CD4-positive, alpha-beta T cell (primary cell): ENCODE results near the gene PIGU. TPM values are rescaled to one million over a fixed set of nuclear protein-coding genes. Genes with fewer than 3 reads are reported as not detected.

Source experiments
- ATAC-seq: fragments of 200-7000 bp; cut with Tn5 transposase; one replicate; pipeline ENCODE4 v1.10.0; 2022; ENCODE audit warnings: mild to moderate bottlenecking; ENCODE audit not compliant: poor library complexity
- CTCF ChIA-PET: fragments of 350-600 bp; sonication (Branson Sonifier 250); formaldehyde crosslinking; loops from one replicate; lab custom pipeline; 2021; ENCODE audit warnings: antibody characterized with exemption, inconsistent platforms; lab: Charles Lee
- POLR2A ChIA-PET: fragments of 350-600 bp; sonication (Branson Sonifier 250); formaldehyde crosslinking; loops from one replicate; lab custom pipeline; 2021; ENCODE audit warnings: antibody characterized with exemption, inconsistent platforms; lab: Charles Lee
- DNase-seq, 14 experiments: peaks; one replicate each; pipeline ENCODE4 v3.0.0-alpha.2; 2013 to 2020; ENCODE audit warnings: mixed read lengths in 2 of 14
- H3K27ac ChIP-seq, 2 donors: one replicate each; pipeline versions ENCODE4 v1.5.1 to v1.7.0; 2013; ENCODE audit warnings: low read length in 2 of 2, low read depth in 1 of 2, mild to moderate bottlenecking in 1 of 2
- H3K27me3 ChIP-seq, 2 experiments: 1 replicate in 1 of 2; 2 replicates in 1 of 2; pipeline versions ENCODE4 v1.6.1 to v1.7.0; 2013; ENCODE audit warnings: low read length in 2 of 2, control low read depth in 1 of 2, mild to moderate bottlenecking in 1 of 2, moderate library complexity in 1 of 2; ENCODE audit not compliant: insufficient read depth in 2 of 2, control insufficient read depth in 1 of 2
- H3K36me3 ChIP-seq: one replicate; pipeline ENCODE4 v1.6.1; 2013; ENCODE audit warnings: low read length, control low read depth; ENCODE audit not compliant: insufficient read depth
- H3K4me1 ChIP-seq: one replicate; pipeline ENCODE4 v1.6.1; 2013; ENCODE audit warnings: low read length, control low read depth; ENCODE audit not compliant: insufficient read depth
- H3K4me3 ChIP-seq: one replicate; pipeline ENCODE4 v1.5.1; 2013; ENCODE audit warnings: mild to moderate bottlenecking, low read length, moderate library complexity
- H3K9me3 ChIP-seq, 2 experiments: 1 replicate in 1 of 2; 2 replicates in 1 of 2; pipeline versions ENCODE4 v1.6.1 to v1.7.0; 2013; ENCODE audit warnings: low read length in 2 of 2, mild to moderate bottlenecking in 2 of 2, control low read depth in 1 of 2, moderate library complexity in 1 of 2; ENCODE audit not compliant: control insufficient read depth in 1 of 2, insufficient read depth in 1 of 2
- H3K27ac Mint-ChIP-seq: one replicate; pipeline ENCODE4 v1.8.0; 2020; ENCODE audit warnings: mixed read lengths
- H3K27me3 Mint-ChIP-seq: one replicate; pipeline ENCODE4 v1.8.0; 2021; ENCODE audit warnings: mixed read lengths
- H3K36me3 Mint-ChIP-seq: one replicate; pipeline ENCODE4 v1.8.0; 2021; ENCODE audit warnings: low read depth, mixed read lengths
- H3K4me1 Mint-ChIP-seq: one replicate; pipeline ENCODE4 v1.8.0; 2021; ENCODE audit warnings: low read depth, mixed read lengths
- H3K4me3 Mint-ChIP-seq: one replicate; pipeline ENCODE4 v1.8.0; 2020; ENCODE audit warnings: mild to moderate bottlenecking, mixed read lengths
- H3K9me3 Mint-ChIP-seq: one replicate; pipeline ENCODE4 v1.8.0; 2020; ENCODE audit warnings: mixed read lengths
- CTCF ChIP-seq: fragments of 200-600 bp; IDR thresholded peaks from one replicate; pipeline ENCODE4 v1.8.0; 2022; ENCODE audit warnings: antibody characterized with exemption, mild to moderate bottlenecking
- intact Hi-C, 2 experiments: fragments of 100-400 bp; cut with DNase I in 1 of 2; cut with micrococcal nuclease in 1 of 2; formaldehyde crosslinking; loops; one replicate each; pipeline versions ENCODE4 v1.15.1 to v1.9.0; 2023 to 2025; cut with DNase I, micrococcal nuclease
- total RNA-seq, 174 experiments: library from RNA in 2 of 174; stranded (reverse) in 2 of 174; gene quantifications; one replicate each; pipeline ENCODE4 v1.2.3 and lab custom pipeline; 2021 to 2026

Gene PIGU
- total RNA-seq, 2 experiments from 2014 or later = 4.6 to 5.5 TPM

GRCh38 chr20:34629342-34629741 lies 47.5 kb downstream of the PIGU start:
- H3K27ac ChIP-seq = no peak overlapping the region
- H3K9me3 ChIP-seq = no peaks in the 10 kb centered on the region
- H3K27me3 ChIP-seq = no peaks in the 10 kb centered on the region
- H3K36me3 Mint-ChIP-seq = peaks cover 63% of the 10 kb centered on the region
- TF ChIP-seq CTCF = no peak
- no peaks in the 10 kb centered on the region for H3K4me1 ChIP-seq
- intact Hi-C loops = no loop called here
- CTCF ChIA-PET = interaction anchor here (0.6 kb wide), 1 partner anchor 105 kb away, joined by 3 read pairs; no protein-coding TSS in a partner anchor
- DNase-seq (no peak), ATAC-seq (no peak)
- POLR2A ChIA-PET = no interaction called here
- no peaks in the 10 kb centered on the region for H3K9me3 Mint-ChIP-seq
- no peaks in the 10 kb centered on the region for H3K4me1 Mint-ChIP-seq
- no peak overlapping the region for H3K4me3 Mint-ChIP-seq
- no peaks in the 10 kb centered on the region for H3K27me3 Mint-ChIP-seq
- no peak overlapping the region for H3K4me3 ChIP-seq
- H3K27ac Mint-ChIP-seq = no peak overlapping the region
- H3K36me3 ChIP-seq = peaks cover 29% of the 10 kb centered on the region

- Histone ChIP-seq H3K27ac (no peak overlapping the region), H3K27me3 (no peaks in the 10 kb centered on the region), H3K4me1 (no peaks in the 10 kb centered on the region), H3K9me3 (no peaks in the 10 kb centered on the region), H3K4me3 (no peak overlapping the region), H3K36me3 (peaks cover 27% of the 10 kb centered on the region)
- Mint-ChIP-seq H3K4me3 (no peak overlapping the region), H3K4me1 (no peaks in the 10 kb centered on the region), H3K9me3 (no peaks in the 10 kb centered on the region), H3K36me3 (peaks cover 63% of the 10 kb centered on the region), H3K27me3 (no peaks in the 10 kb centered on the region), H3K27ac (no peak overlapping the region)
- intact Hi-C loops = no loop called here
- ChIA-PET CTCF (no interaction called here), POLR2A (no interaction called here)
- no peak for TF ChIP-seq CTCF
- ATAC-seq = no peak
- DNase-seq = no peak
These were observed 48.9 kb downstream of the PIGU start for GRCh38 chr20:34628026-34628425.

DNA sequence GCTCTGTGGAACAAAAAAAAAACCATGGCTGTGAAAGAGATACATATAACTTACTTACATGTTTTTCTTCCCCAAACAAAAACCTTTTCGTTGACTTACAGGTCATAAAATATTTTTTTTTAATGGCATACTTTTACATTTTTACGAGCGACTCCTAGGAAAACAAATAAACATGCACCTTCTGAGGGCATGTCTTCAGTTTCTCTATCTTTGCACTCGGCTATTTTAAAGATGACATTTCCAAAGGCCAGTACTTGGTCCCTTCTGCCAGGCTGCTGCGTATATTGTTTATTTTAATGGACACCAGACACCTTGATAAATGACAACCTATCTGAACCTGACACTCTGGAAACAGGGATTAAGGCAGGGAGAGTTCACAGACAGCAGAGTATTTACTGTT lies 49.4 kb downstream of the PIGU start:
- no peaks in the 10 kb centered on the region for H3K9me3 Mint-ChIP-seq
- Histone ChIP-seq H3K4me3 (no peak overlapping the region), H3K9me3 (no peaks in the 10 kb centered on the region), H3K4me1 (no peaks in the 10 kb centered on the region), H3K27me3 (no peaks in the 10 kb centered on the region), H3K27ac (no peak overlapping the region), H3K36me3 (peaks cover 22% of the 10 kb centered on the region)
- DNase-seq (no peak), ATAC-seq (no peak)
- H3K4me3 Mint-ChIP-seq = no peak overlapping the region
- no peaks in the 10 kb centered on the region for H3K4me1 Mint-ChIP-seq
- peaks cover 63% of the 10 kb centered on the region for H3K36me3 Mint-ChIP-seq
- TF ChIP-seq CTCF = no peak
- no peak overlapping the region for H3K27ac Mint-ChIP-seq
- no peaks in the 10 kb centered on the region for H3K27me3 Mint-ChIP-seq
- CTCF ChIA-PET = no interaction called here
- POLR2A ChIA-PET = no interaction called here
- intact Hi-C loops = no loop called here
